ENCODE results near the gene GGN.

DNA sequence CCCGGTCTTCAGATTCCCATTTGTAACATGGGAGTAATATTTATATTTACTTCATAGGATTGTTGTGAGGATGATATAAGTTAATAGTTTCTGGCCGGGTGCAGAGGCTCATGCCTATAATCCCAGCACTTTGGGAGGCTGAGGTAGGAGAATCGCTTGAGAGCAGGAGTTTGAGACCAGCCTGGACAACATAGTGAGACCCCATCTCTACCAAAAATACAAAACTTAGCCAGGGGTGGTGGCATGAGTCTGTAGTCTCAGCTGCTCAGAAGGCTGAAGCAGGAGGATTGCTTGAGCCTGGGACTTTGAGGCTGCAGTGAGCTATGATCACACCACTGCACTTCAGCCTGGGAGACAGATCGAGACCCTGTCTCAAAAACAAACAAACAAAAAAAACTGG is 41.0 kb downstream of the GGN start:
- TF ChIP-seq POLR2AphosphoS5 (IDR thresholded peaks at IDR 0.05; ENCODE audit: low read depth, low read length) (no peak), POLR2A (IDR thresholded peaks at IDR 0.05; ENCODE audit: low read depth, low read length) (no peak), TAF1 (IDR thresholded peaks at IDR 0.05; ENCODE audit: borderline replicate concordance, low read depth, low read length) (no peak)

Measured in GM12892 (cell line).